ENCODE data around the gene FALEC.

Gene FALEC

GRCh38 chr1:150487763-150488115, 27.8 kb upstream of the FALEC start:
- FAIRE-seq, result no peak
- TF ChIP-seq POLR2A (IDR thresholded peaks at IDR 0.05; ENCODE audit: low read depth, low read length), result no peak
- DNase-seq (ENCODE audit: insufficient read length, low spot score), result no peak

- FAIRE-seq, result no peak
- TF ChIP-seq POLR2A (IDR thresholded peaks at IDR 0.05; ENCODE audit: low read depth, low read length), result no peak
- DNase-seq (ENCODE audit: insufficient read length, low spot score), result no peak
These were observed 22.4 kb upstream of the FALEC start for GRCh38 chr1:150493175-150493574.

DNA sequence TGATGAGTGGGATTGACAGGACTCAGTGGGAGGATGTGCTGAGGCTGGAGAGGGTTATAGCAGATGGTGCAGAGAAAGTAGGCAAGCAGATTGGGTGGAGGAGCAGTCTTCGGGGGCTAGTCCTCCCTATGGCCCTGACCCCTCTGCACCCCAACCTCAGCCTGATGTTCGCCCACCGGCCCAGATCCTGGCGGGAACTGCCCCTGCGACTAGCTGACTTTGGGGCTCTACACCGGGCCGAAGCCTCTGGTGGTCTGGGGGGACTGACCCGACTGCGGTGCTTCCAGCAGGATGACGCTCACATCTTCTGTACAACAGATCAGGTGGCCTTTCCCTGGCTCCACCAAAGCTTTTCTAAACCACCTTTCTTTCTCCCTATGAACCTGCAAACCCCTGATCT, 17.2 kb upstream of the FALEC start:
- no peak for FAIRE-seq
- DNase-seq (ENCODE audit: insufficient read length, low spot score), result no peak
- TF ChIP-seq POLR2A (IDR thresholded peaks at IDR 0.05; ENCODE audit: low read depth, low read length), result no peak

- FAIRE-seq, result no peak
- no peak for DNase-seq (ENCODE audit: insufficient read length, low spot score)
- TF ChIP-seq POLR2A (IDR thresholded peaks at IDR 0.05; ENCODE audit: low read depth, low read length), result no peak
These were observed 10.1 kb upstream of the FALEC start for GRCh38 chr1:150505431-150505830.

DNA sequence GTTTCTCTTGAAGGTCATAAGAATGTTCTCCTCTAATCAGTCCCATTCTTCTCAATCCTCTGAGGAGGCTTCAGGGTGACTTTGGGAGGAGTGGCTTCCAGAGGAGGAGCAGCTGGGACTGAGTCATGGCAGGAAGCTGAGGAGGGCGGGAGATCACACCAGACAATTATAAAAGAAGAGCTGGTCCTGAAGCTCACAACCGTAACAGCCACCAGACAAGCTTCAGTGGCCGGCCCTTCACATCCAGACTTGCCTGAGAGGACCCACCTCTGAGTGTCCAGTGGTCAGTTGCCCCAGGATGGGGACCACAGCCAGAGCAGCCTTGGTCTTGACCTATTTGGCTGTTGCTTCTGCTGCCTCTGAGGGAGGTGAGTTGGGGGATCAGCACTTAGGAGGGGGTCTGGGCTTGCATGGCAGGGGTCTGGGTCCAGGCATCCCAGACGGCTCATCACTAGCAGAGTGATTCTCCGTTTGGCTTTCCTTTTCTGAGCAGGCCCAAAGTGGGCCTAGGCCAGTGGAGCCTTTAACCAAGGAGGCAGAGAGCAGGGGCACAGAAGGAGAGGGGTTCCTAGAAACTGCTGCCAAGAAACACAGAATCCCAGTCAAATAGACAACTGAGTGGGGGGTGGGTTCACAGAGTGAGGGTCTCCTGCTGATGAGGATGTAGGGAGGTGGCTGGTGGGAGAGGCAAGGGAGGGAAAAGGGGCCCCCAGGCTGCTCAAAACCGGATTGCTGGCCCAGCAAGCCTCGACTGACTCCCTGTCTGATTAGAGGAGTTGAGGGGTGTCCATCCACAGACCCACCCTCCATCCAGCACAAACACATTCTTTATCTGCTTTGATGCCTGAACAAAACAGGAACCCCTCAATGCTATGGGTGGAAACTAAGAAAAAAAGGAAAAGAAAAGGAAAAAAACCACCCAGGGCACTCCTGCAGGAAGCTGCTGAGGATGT, 7.4 kb upstream of the FALEC start, which contains the start of gene ECM1:
TSS of gene ECM1 (plus strand) at position 198 of the 953 bp plus-strand sequence. CDS start at position 299, 101 bp downstream.
- no peak for FAIRE-seq
- TF ChIP-seq POLR2A (IDR thresholded peaks at IDR 0.05; ENCODE audit: low read depth, low read length), result peak; percentile 87
- peak; percentile 89 for DNase-seq (ENCODE audit: insufficient read length, low spot score)

DNA sequence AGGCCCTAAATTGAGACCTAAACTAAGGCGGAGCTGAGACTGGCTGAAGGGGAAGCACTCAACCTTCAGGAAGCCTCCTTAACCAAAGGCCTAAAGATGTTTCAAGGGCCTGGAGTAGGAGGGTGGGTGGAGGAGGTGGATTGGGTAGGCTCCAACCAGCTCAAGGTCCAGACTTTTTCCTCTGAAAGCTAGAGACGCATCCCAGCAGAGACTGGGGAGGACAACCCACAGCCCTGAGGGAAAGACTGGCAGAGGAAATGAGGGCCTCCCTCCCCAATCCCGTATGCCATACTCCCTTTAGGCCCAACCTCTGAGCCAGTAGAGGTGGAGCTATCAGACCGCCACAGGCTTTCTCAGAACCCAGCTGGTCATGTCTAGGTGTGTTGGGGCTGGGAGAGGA, 6.6 kb upstream of the FALEC start:
- no peak for TF ChIP-seq POLR2A (IDR thresholded peaks at IDR 0.05; ENCODE audit: low read depth, low read length)
- FAIRE-seq, result no peak
- DNase-seq (ENCODE audit: insufficient read length, low spot score), result no peak

GRCh38 chr1:150511551-150511950, 4.0 kb upstream of the FALEC start:
- no peak for TF ChIP-seq POLR2A (IDR thresholded peaks at IDR 0.05; ENCODE audit: low read depth, low read length)
- FAIRE-seq (no peak), DNase-seq (ENCODE audit: insufficient read length, low spot score) (no peak)

GRCh38 chr1:150511985-150512660, 3.4 kb upstream of the FALEC start:
- FAIRE-seq (no peak), DNase-seq (ENCODE audit: insufficient read length, low spot score) (no peak)
- no peak for TF ChIP-seq POLR2A (IDR thresholded peaks at IDR 0.05; ENCODE audit: low read depth, low read length)

DNA sequence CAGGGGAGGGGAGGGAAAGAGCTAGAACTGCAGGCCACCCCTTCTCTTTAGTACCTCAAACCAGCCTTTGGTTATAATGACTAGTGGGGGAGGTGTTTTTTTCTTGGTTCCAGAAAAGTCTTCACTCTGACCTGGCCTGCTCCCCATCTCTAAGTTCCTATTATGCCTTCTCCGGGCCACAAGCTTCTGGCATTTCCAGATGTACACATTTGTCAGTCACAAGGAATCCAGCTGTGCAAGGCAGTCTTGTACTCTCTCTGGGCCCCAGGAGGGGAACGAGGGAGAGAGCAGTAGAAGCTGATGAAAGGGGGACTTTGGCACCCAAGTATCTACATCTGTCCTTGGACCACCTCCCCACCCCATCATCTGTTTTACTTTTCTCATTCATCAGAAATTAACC, 2.7 kb upstream of the FALEC start:
- FAIRE-seq (no peak), DNase-seq (ENCODE audit: insufficient read length, low spot score) (no peak)
- no peak for TF ChIP-seq POLR2A (IDR thresholded peaks at IDR 0.05; ENCODE audit: low read depth, low read length)

- FAIRE-seq (no peak), DNase-seq (ENCODE audit: insufficient read length, low spot score) (no peak)
- TF ChIP-seq POLR2A (IDR thresholded peaks at IDR 0.05; ENCODE audit: low read depth, low read length), result no peak
These were observed 2.2 kb upstream of the FALEC start for GRCh38 chr1:150513351-150513791.

DNA sequence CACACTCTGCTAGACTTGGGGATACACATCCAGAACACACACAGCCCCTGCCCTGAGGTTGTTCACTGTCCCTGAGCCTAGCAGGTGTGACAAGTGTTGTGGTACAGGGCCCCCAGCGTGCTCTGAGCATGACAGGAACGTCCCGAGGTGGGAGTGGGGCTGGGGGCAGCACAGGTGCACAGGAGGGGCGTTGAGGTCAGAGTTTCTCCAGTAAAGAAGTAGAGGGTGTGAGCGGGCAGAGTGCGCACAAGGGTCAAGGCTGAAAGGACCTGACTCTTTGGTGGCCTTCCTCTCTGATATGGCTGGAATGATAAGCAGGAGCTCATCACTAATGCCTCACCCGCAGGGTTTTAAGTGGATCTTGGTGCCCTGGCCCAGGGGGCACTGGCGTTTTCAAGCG, 1.3 kb upstream of the FALEC start:
- no peak for TF ChIP-seq POLR2A (IDR thresholded peaks at IDR 0.05; ENCODE audit: low read depth, low read length)
- no peak for DNase-seq (ENCODE audit: insufficient read length, low spot score)
- no peak for FAIRE-seq

DNA sequence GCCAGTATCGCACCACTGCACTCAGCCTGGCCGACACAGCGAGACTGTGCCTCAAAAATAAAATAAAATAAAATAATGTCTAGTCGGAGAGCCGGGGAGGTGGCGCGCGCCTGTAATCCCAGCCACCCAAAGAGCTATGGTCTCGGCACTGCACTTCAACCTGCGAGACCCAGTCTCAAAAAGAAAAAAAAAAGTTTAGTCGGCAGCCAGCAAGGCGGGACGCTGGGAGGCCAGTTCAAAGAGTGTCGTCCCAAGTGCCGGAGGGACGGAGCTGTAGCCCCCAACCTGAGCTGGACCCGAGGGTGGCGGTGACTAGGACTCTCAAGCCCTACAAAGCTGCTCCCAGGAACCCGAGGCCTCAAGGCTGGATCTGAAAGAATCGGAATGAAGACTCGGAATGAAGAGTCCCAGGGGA, 632 bp upstream of the FALEC start:
- no peak for TF ChIP-seq POLR2A (IDR thresholded peaks at IDR 0.05; ENCODE audit: low read depth, low read length)
- DNase-seq (ENCODE audit: insufficient read length, low spot score) (no peak), FAIRE-seq (no peak)

DNA sequence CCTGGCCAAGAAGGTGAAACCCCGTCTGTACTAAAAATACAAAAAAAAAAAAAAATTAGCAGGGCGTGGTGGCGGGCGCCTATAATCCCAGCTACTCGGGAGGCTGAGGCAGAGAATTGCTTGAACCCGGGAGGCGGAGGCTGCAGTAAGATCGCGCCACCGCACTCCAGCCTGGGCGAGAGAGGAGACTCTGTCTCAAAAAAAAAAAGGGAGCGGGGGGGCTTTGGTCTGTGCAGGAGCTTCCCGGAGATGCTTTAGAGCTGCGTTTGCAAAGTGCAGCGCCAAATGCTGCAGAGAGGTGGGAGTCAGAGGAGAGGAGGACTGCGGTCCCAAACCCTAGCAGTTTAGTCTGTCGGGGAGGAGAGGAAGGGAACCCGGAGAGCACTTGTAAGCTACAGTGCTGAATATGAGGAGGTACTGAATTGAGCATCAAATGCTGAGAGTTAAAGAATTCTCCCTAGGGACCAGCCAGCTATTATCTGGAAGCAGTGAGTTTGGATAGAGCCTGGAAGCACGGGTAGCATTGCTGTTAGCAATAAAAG, 569 bp downstream of the FALEC start:
- DNase-seq (ENCODE audit: insufficient read length, low spot score), result no peak

DNA sequence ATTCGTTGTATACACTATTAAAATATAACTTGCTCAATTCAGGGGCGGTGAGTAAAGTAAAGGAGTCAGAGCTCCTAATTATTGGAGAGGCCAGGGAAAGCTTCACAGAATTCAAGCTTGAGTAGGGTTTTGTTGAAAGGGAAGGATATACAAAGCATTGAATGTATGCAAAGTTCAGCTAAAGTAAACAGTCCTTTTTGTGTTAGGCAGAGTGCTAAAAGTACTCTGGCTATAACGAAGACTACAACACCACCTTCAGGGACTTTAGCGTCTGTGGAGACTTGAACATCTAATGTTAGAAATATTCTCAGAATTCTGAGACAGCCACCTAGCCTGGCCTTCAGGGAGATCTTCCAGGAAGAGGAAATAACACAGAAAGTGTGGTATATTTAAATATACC, 1.1 kb downstream of the FALEC start:
- TF ChIP-seq POLR2A (IDR thresholded peaks at IDR 0.05; ENCODE audit: low read depth, low read length), result no peak
- FAIRE-seq, result no peak
- no peak for DNase-seq (ENCODE audit: insufficient read length, low spot score)

More for the DNA sequence above, 569 bp downstream of the FALEC start:
- no peak for FAIRE-seq
- no peak for TF ChIP-seq POLR2A (IDR thresholded peaks at IDR 0.05; ENCODE audit: low read depth, low read length)

All from H54 (cell line).